H9 (cell line): ENCODE results near the gene MRC1. TPM values are rescaled to one million over a fixed set of nuclear protein-coding genes. Genes with fewer than 3 reads are reported as not detected.

Experiments used
- DNase-seq: peaks from one replicate; pipeline ENCODE4 v3.0.0-alpha.2; 2017
- H2AFZ ChIP-seq: one replicate; pipeline ENCODE4 v1.6.1; 2013; ENCODE audit warnings: mild to moderate bottlenecking, low read length, control low read depth, moderate library complexity
- H2AK5ac ChIP-seq: 2 replicates; pipeline ENCODE4 v1.6.1; 2013; ENCODE audit warnings: low read length, control low read depth, mixed read lengths; ENCODE audit not compliant: insufficient read length
- H2BK120ac ChIP-seq: one replicate; pipeline ENCODE4 v1.6.1; 2013; ENCODE audit warnings: low read depth, mild to moderate bottlenecking, low read length, control low read depth, inconsistent platforms; ENCODE audit not compliant: poor library complexity, severe bottlenecking
- H2BK12ac ChIP-seq: 2 replicates; pipeline ENCODE4 v1.6.1; 2013; ENCODE audit warnings: low read length, control low read depth, mixed read lengths, low read depth; ENCODE audit not compliant: insufficient read length
- H2BK15ac ChIP-seq: 2 replicates; pipeline ENCODE4 v1.6.1; 2013; ENCODE audit warnings: low read depth, low read length, control low read depth
- H2BK20ac ChIP-seq: one replicate; pipeline ENCODE4 v1.6.1; 2013; ENCODE audit warnings: low read depth, mild to moderate bottlenecking, low read length, control low read depth, inconsistent platforms; ENCODE audit not compliant: poor library complexity, severe bottlenecking
- H2BK5ac ChIP-seq: 2 replicates; pipeline ENCODE4 v1.6.1; 2013; ENCODE audit warnings: low read length, control low read depth, mixed read lengths; ENCODE audit not compliant: insufficient read length
- H3K14ac ChIP-seq: 2 replicates; pipeline ENCODE4 v1.6.1; 2013; ENCODE audit warnings: low read length, control low read depth; ENCODE audit not compliant: insufficient read depth
- H3K18ac ChIP-seq: 2 replicates; pipeline ENCODE4 v1.6.1; 2013; ENCODE audit warnings: low read depth, mild to moderate bottlenecking, mixed read lengths, low read length, control low read depth; ENCODE audit not compliant: insufficient read length
- H3K23ac ChIP-seq: 2 replicates; pipeline ENCODE4 v1.6.1; 2013; ENCODE audit warnings: low read length, control low read depth, mixed read lengths, low read depth; ENCODE audit not compliant: insufficient read length
- H3K23me2 ChIP-seq: 2 replicates; pipeline ENCODE4 v1.6.1; 2013; ENCODE audit warnings: low read depth, mild to moderate bottlenecking, mixed read lengths, low read length, control low read depth; ENCODE audit not compliant: insufficient read length, poor library complexity, severe bottlenecking
- H3K27ac ChIP-seq: 2 replicates; pipeline ENCODE4 v1.5.1; 2013; ENCODE audit warnings: low read length, control low read depth, mixed read lengths, low read depth; ENCODE audit not compliant: insufficient read length
- H3K27me3 ChIP-seq: 2 replicates; pipeline ENCODE4 v1.6.1; 2013; ENCODE audit warnings: low read length, control low read depth, inconsistent platforms; ENCODE audit not compliant: insufficient read depth
- H3K4ac ChIP-seq: 2 replicates; pipeline ENCODE4 v1.6.1; 2013; ENCODE audit warnings: low read depth, mild to moderate bottlenecking, control low read depth, inconsistent platforms, low read length, moderate library complexity
- H3K4me1 ChIP-seq: 2 replicates; pipeline ENCODE4 v1.6.1; 2013; ENCODE audit warnings: low read length, control low read depth, inconsistent platforms; ENCODE audit not compliant: insufficient read depth
- H3K4me2 ChIP-seq: 2 replicates; pipeline ENCODE4 v1.6.1; 2013; ENCODE audit warnings: low read length, control low read depth, mixed read lengths; ENCODE audit not compliant: insufficient read length, insufficient read depth
- H3K56ac ChIP-seq: 2 replicates; pipeline ENCODE4 v1.6.1; 2013; ENCODE audit warnings: low read depth, mild to moderate bottlenecking, mixed read lengths, low read length, control low read depth; ENCODE audit not compliant: insufficient read length
- H3K79me1 ChIP-seq: 2 replicates; pipeline ENCODE4 v1.6.1; 2013; ENCODE audit warnings: low read depth, mild to moderate bottlenecking, moderate library complexity, low read length, control low read depth, inconsistent platforms; ENCODE audit not compliant: insufficient read depth, poor library complexity, severe bottlenecking
- H3K79me2 ChIP-seq: 2 replicates; pipeline ENCODE4 v1.6.1; 2013; ENCODE audit warnings: low read length, control low read depth, inconsistent platforms; ENCODE audit not compliant: insufficient read depth
- H3K9ac ChIP-seq: 2 replicates; pipeline ENCODE4 v1.6.1; 2013; ENCODE audit warnings: low read length, control low read depth, mixed read lengths; ENCODE audit not compliant: insufficient read length; ENCODE audit errors: extremely low read depth
- H3K9me3 ChIP-seq: one replicate; pipeline ENCODE4 v1.6.1; 2013; ENCODE audit warnings: low read depth, low read length, inconsistent platforms; ENCODE audit not compliant: control insufficient read depth
- H3T11ph ChIP-seq: one replicate; pipeline ENCODE4 v1.6.1; 2013; ENCODE audit warnings: mild to moderate bottlenecking, low read length, control low read depth, inconsistent platforms
- H4K20me1 ChIP-seq: one replicate; pipeline ENCODE4 v1.6.1; 2013; ENCODE audit not compliant: control insufficient read depth, insufficient read length, insufficient read depth
- H4K5ac ChIP-seq: 2 replicates; pipeline ENCODE4 v1.6.1; 2013; ENCODE audit warnings: low read depth, mild to moderate bottlenecking, mixed read lengths, low read length, control low read depth; ENCODE audit not compliant: insufficient read length
- H4K8ac ChIP-seq: replicated peaks from 2 replicates; pipeline ENCODE4 v1.6.1; 2013; ENCODE audit warnings: low read length, control low read depth, mixed read lengths, low read depth; ENCODE audit not compliant: insufficient read length
- H4K91ac ChIP-seq: 2 replicates; pipeline ENCODE4 v1.6.1; 2013; ENCODE audit warnings: low read depth, mild to moderate bottlenecking, moderate library complexity, mixed read lengths, low read length, control low read depth; ENCODE audit not compliant: insufficient read length
- H3K27ac Mint-ChIP-seq, 3 experiments: 2 replicates in 2 of 3; 3 replicates in 1 of 3; pipeline ENCODE4 v1.8.0; 2020 to 2021; ENCODE audit warnings: mixed read lengths in 3 of 3, mild to moderate bottlenecking in 1 of 3, moderate library complexity in 1 of 3
- H3K27me3 Mint-ChIP-seq: 2 replicates; pipeline ENCODE4 v1.8.0; 2021; ENCODE audit warnings: low read depth, mild to moderate bottlenecking, moderate library complexity, mixed read lengths
- H3K36me3 Mint-ChIP-seq, 3 experiments: 2 replicates in 2 of 3; 3 replicates in 1 of 3; pipeline ENCODE4 v1.8.0; 2020 to 2021; ENCODE audit warnings: low read depth in 3 of 3, mixed read lengths in 3 of 3; ENCODE audit not compliant: insufficient read depth in 1 of 3
- H3K4me1 Mint-ChIP-seq, 2 experiments: 2 replicates each; pipeline ENCODE4 v1.8.0; 2020; ENCODE audit warnings: mixed read lengths in 2 of 2
- H3K4me3 Mint-ChIP-seq, 2 experiments: 2 replicates in 1 of 2; 3 replicates in 1 of 2; pipeline ENCODE4 v1.8.0; 2020 to 2021; ENCODE audit warnings: mild to moderate bottlenecking in 2 of 2, mixed read lengths in 2 of 2, moderate library complexity in 1 of 2
- H3K9me3 Mint-ChIP-seq, 2 experiments: 2 replicates in 1 of 2; 3 replicates in 1 of 2; pipeline ENCODE4 v1.8.0; 2020; ENCODE audit warnings: mild to moderate bottlenecking in 2 of 2, mixed read lengths in 2 of 2, moderate library complexity in 1 of 2
- CTCF ChIP-seq: fragments of 200-600 bp; sonication (generic); conservative IDR thresholded peaks from 3 replicates; pipeline ENCODE4 v1.8.0; 2021; ENCODE audit warnings: antibody characterized with exemption, mild to moderate bottlenecking
- WGBS: extraction: QIAGEN DNeasy Blood & Tissue Kit; methylation state at CpG from one replicate; pipeline ENCODE4 v1.1.7; 2013; ENCODE audit warnings: missing lambda C conversion rate, low lambda C conversion rate, mixed read lengths; ENCODE audit not compliant: insufficient read length; ENCODE audit errors: extremely low coverage; 5-methylcytosine and 5-hydroxymethylcytosine counted together
- total RNA-seq: library from RNA; stranded (reverse); gene quantifications from 2 replicates; pipeline ENCODE4 v1.2.1, GENCODE V29; 2021

The MRC1 gene
- total RNA-seq, 1 experiment from 2014 or later, result not detected

GRCh38 chr10:17764142-17764541 is 45.0 kb upstream of the MRC1 start:
- H3K4me3 Mint-ChIP-seq, result no peak overlapping the region
- no peaks in the 10 kb centered on the region for H4K20me1 ChIP-seq
- H3T11ph ChIP-seq, result no peak overlapping the region
- no peak overlapping the region for H2BK120ac ChIP-seq
- peaks cover 89% of the 10 kb centered on the region for H3K27me3 Mint-ChIP-seq
- H3K27ac ChIP-seq, result no peak overlapping the region
- no peaks in the 10 kb centered on the region for H3K79me1 ChIP-seq
- no peaks in the 10 kb centered on the region for H3K23me2 ChIP-seq
- no peak for DNase-seq
- no CpG with 5 or more reads among the region's 4 CpGs for WGBS
- H4K5ac ChIP-seq, result no peak overlapping the region
- no peak overlapping the region for H2AFZ ChIP-seq
- H3K27ac Mint-ChIP-seq, result no peak overlapping the region; a peak in 1 of 7 replicates
- peaks cover 45% of the 10 kb centered on the region for H3K27me3 ChIP-seq
- H3K18ac ChIP-seq, result no peak overlapping the region
- no peak overlapping the region for H4K8ac ChIP-seq
- no peak for TF ChIP-seq CTCF
- no peak overlapping the region for H3K14ac ChIP-seq
- no peak overlapping the region for H3K56ac ChIP-seq
- H2BK12ac ChIP-seq, result no peak overlapping the region
- H3K9me3 Mint-ChIP-seq, result peaks cover 8 to 9% of the 10 kb centered on the region in 2 experiments
- no peaks in the 10 kb centered on the region for H3K79me2 ChIP-seq
- H3K4ac ChIP-seq, result no peak overlapping the region
- no peak overlapping the region for H3K4me2 ChIP-seq
- no peak overlapping the region for H3K9ac ChIP-seq
- H3K9me3 ChIP-seq, result no peaks in the 10 kb centered on the region
- peaks cover 14 to 16% of the 10 kb centered on the region in 2 experiments for H3K4me1 Mint-ChIP-seq
- H2BK5ac ChIP-seq, result no peak overlapping the region
- H2BK20ac ChIP-seq, result no peak overlapping the region
- H3K23ac ChIP-seq, result no peak overlapping the region
- no peak overlapping the region for H4K91ac ChIP-seq
- H3K4me1 ChIP-seq, result peaks cover 6% of the 10 kb centered on the region; the same call in 1 of the 2 replicates
- no peak overlapping the region for H2BK15ac ChIP-seq
- no peaks in the 10 kb centered on the region for H3K36me3 Mint-ChIP-seq
- H2AK5ac ChIP-seq, result no peak overlapping the region
